ENCODE data around the gene ARPP21.

ARPP21 gene

GRCh38 chr3:35675621-35676020, 36.3 kb downstream of the ARPP21 start:
- no peak for DNase-seq (ENCODE audit: low read depth)

DNA sequence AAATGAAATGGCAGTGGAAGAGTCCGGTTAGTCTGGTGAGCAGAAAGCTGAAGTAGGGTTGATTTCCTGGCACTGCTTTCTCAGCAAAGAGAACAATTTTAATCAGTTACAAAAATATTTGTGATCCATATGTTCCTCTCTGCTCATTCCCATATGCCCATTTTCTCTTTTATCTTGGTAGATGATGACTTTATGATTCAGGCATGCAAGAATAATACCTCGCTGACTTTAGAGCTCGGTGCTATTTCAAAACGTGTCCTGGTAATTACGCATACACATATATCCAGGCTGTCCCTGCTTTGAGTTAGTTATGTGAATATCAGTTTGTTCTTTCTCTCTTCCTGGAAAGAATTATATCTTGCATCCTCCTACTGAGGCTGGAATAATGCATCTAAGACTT, 38.5 kb downstream of the ARPP21 start:
- peak; percentile 18 for DNase-seq (ENCODE audit: low read depth)

DNA sequence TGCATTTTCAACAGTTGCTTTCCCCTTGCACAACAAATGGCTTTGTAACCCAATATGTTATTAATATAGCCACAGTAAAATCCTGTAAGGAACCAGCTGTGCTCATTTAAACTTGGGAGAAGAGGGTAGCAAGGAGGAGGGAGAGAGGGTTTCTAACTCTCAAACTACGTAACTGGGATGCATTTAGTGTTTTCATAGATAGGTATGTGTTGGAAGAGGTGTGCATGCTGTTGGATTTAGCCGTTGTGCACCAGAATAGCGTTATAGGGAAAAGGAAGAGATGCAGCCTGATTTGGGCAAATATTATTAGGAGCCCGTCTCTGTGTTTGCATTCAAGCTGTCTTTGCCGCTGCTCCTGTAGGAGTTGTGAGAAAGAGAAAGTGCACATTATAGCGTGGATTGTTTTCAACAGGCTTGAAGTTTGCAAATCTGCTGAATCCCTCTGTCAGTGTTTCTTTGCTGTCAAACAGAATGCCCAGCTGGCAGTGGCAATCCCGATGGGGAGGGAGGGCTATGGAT, 39.4 kb downstream of the ARPP21 start:
- no peak for DNase-seq (ENCODE audit: low read depth)

DNA sequence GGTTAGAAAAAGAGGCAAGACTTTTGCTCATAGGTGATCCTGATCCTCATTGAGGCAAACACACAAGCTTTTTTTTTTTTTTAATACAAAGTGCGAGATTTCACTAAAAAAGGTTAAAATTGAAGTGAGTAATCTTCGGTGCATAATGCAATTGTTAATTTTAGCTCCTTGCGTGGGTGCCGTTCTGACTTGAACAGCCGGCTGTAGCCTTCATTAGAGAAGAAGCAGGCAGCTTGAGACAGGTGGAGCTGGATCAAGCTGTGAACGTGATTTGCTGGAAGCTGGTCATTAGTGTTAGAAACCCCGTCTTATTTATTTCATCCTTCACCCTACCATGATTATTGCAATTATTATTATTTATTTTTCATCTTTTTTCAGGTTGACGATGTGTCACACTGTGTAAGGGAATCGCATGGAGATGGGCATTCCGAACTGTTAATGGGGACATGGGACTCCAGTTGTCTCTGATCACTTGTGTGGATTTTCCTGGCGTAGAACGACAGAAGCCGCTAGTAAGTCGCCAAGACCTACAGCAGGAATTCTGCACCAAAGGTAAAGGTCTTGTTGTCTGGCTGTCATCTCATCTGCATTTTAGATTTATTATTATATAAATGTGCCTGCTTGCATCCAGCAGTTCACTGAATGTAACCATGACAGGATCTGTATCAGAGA, 40.2 kb downstream of the ARPP21 start:
- DNase-seq (ENCODE audit: low read depth): no peak

DNA sequence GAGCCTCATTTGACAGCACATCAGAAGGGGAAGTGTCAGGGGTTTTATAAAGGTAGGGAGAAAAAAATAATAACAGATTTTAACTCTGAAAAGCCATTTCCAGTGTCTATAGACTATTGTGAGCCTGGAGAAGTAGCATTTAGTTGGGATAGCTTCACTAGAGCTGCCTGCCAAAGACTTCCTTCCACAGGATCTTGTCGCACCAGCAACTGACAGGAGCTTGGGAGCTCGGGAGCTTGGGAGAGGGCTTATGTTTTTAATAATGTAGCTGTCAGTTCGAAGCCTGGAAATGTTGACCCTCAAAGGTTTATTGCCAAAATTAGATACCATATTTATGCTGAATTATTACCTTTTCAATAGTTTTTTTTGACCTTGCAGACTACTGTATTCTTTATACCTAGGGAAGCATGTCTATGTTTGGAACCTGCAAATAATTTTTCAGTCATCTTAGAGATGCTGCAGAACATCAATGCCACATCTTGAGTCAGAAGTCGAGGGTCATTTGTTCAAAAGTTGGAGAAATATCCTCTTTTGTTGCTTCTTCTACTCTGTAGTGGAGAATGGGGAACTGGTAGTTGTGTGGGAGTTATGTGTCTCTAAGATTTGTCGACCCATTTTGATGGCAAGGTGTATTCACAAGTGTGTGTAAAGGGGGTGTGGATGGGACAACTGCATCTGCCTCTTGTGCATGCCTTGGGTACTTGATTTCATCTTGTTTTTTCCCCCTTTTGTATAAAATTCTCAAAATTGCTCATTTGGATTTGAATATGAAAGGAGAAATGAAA, 41.7 kb downstream of the ARPP21 start:
- DNase-seq (ENCODE audit: low read depth): no peak

DNA sequence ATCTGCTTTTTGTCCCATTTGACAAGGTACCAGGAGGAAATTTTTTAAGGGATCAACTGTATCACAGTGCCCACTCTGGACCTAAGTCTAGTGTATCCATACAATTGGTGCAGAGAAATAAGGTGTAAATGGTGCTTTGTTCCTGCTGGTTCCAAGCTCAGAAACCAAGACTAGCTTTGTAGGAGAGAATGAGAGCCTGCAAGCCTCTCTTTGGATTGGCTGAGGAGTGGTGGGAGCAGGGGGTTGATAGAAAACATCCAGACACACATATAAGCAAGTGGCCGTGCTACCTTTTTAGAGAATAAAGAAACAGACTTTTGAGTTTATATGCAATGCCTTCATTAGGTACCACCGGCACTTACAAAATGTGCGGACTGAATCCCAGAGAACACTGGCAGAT, 45.8 kb downstream of the ARPP21 start:
- no peak for DNase-seq (ENCODE audit: low read depth)

DNA sequence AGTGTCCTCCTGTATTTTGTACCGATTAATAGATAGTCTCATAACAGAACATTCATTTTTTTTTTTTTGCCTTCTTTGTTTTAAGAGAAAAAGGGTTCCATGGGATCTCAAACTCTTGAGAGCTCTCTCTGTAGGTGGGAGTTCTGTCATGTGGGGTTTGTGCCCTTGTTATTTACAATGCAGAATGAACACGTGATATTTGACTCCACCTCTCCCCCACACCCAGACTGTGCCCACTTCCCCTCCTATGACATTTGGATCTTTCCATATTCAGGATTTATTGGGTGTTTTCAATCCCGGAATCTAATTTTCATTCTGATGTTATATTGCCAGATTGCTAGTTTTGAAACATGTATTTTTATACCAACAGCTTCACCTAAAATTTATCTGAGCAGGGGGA, 49.5 kb downstream of the ARPP21 start:
- no peak for DNase-seq (ENCODE audit: low read depth)

GRCh38 chr3:35690271-35690670, 50.9 kb downstream of the ARPP21 start:
- DNase-seq (ENCODE audit: low read depth): no peak

DNA sequence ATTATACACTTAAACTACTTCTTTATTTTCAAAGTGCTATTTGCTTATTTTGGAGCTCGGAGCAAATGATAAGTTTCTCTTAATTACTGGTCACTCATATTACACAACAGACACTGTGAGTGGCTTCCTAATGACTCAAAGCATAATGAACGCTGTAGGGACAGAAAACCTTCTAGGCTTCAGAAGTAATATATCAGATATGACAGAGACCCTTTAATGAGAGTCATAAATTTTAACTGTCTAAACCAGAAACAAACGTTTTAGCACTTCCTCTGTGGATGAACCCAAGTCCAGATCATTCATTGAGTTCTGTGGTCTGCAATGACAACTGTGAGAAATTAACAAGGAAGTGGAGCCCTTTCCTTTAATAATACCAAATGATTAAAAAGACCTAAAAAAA, 66.6 kb downstream of the ARPP21 start:
- no peak for DNase-seq (ENCODE audit: low read depth)

DNA sequence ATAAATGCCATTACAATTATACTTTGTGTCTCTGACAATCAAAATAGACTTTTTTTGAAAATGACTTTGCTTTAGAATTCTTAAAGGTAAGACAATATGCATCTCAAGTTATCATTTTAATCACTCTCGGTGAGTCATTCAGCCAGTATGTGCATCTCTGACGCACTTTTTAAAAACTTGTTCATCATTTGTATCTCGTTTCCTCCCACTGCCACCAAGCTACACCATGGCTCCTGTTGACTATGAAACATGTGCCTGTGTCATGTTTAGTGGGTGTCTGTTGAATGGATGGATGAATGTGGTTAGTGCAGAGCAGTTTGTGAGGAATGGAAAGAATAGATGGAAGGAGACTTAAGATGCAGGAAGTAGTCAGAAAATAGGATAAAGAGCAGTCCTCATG, 68.6 kb downstream of the ARPP21 start:
- no peak for DNase-seq (ENCODE audit: low read depth)

DNA sequence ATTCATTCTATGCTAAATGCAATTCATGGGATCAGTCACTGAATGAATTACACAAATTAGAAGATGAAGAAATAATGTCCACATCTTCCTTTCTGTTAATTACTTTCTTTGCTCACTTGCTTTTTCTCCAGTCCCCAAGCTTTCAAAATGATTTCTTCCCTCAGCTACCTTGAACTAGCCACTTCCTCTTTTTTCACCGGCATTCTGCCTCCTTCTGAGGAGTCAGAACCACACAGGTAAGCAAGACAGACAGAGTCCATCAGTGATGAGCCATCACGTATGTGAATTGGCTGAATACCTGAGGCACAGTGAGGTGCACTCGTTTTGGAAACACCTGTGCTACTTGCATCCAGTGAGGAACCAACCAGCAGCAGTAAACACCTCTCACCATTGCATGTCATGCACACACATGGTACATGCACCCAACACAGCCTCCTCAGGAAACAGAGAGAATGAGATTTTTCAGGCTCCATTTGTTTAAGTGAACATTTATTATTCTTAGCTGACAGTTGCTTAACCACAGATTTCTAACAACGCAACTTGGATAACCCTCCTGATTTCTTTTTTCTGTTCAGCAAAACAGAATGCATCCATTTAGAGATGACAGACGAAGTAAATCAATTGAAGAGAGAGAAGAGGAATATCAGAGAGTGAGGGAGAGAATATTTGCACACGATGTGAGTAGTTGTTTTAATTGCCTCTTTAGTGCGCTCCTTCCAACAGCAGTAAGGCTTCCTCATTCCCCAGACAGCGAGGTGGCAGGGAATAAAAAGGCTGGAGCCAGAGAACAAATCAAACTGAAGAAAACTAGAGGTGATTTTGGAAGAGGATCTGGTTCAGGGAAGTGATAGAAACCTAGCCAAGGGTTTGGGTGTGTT, 69.3 kb downstream of the ARPP21 start:
- no peak for DNase-seq (ENCODE audit: low read depth)

DNA sequence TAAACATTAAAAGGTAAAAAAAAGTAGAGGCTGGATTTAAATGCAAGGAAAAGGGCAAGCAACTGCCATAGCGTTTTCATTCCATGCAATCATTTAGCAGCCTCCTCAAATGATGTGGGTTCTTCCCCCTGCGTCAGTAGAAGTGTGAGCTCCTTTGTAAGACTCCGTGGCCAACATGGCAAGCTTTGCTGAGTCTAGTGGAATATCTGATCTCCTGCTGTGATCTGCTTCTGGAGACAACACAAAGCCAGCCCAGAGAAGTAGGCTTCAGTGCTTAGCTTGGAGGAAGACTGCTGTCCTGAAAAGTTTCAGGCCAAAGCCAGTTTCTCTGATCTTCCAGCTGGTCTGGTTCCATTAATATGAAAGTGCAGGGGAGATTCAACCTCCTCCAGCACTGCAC, 70.4 kb downstream of the ARPP21 start:
- no peak for DNase-seq (ENCODE audit: low read depth)

GRCh38 chr3:35710554-35710953, 71.2 kb downstream of the ARPP21 start:
- no peak for DNase-seq (ENCODE audit: low read depth)

GRCh38 chr3:35718921-35719320, 79.6 kb downstream of the ARPP21 start:
- DNase-seq (ENCODE audit: low read depth): no peak

DNA sequence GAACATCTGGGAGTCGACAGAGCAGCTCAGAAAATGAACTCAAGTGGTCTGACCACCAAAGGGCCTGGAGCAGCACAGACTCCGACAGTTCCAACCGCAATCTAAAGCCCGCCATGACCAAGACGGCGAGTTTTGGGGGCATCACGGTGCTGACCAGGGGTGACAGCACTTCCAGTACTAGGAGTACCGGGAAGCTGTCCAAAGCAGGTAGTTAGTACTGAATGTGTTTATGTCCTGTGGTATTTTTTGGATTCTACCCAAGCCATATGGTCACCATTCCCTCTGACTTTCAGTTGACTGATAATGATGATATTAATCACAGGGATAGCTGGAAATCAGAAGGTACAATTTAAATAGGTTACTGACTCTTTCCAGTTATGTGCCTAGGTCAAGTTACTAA, 82.3 kb downstream of the ARPP21 start:
- DNase-seq (ENCODE audit: low read depth): no peak

DNA sequence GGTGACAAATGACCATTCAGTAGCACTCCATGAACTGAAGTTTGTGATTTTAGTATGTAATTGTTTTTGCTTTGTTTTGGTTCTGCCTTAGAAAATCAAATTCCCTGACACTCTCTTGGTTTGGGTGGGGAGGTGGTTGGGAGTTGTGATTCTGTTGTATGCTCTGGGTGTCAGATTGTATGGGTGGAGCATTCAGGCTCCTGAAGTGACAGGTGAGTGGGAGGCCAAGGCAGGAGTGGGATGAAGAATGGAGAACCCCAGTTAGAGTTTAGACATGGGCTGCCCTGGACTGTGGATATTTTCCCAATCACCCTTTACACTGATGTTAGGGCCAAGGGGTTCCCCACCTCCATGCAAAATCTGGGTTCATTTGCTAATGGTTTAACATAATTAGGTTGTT, 83.6 kb downstream of the ARPP21 start:
- no peak for DNase-seq (ENCODE audit: low read depth)

DNA sequence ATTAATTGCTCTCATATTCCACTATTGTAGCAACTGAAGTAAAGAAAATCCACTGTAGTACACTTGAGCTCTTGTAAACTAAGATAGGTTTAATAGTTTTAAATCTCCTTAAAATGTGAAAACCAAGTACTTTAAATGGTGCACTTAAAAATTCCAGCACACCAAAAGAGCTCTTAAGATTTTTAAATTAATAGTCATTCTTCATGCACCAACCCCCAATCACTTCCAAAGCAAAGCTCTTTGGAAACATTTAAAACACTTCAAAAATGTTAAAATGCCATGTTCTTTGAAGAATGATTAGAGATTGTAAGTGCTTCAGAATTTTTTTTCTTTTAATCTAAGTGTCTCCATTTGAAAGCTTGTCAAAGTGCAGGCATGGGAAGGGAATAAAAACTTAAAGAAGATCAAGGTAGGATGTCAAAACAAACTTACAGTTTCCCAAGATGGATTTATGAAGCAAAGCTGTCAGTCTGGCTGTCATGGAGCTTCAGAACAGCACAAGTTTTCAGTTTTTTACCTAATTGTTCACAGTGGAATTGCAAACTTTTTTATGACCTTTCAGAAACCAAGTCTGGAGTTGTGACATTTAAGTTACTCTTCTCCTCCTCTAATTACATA, 84.3 kb downstream of the ARPP21 start:
- no peak for DNase-seq (ENCODE audit: low read depth)

DNA sequence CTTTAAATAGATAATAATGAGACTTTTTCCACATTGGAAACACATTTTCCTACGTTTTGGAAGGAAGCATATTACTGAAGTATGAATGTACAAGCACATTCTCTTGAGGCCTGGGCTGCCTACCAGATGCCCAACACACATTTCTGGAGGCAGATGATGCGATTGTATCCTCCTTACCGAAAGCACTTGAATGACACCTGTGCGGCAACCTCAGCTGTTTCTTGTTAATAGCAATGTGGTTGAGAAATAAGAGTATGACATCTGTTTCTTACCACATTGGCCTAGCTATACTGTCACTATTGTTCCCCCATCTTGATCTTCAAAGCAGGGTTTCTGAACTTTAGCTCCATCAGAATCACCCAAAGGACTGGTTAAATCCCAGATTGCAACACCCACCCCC, 84.8 kb downstream of the ARPP21 start:
- no peak for DNase-seq (ENCODE audit: low read depth)

- no peak for DNase-seq (ENCODE audit: low read depth)
Measured at GRCh38 chr3:35727179-35727578, 87.9 kb downstream of the ARPP21 start.

DNA sequence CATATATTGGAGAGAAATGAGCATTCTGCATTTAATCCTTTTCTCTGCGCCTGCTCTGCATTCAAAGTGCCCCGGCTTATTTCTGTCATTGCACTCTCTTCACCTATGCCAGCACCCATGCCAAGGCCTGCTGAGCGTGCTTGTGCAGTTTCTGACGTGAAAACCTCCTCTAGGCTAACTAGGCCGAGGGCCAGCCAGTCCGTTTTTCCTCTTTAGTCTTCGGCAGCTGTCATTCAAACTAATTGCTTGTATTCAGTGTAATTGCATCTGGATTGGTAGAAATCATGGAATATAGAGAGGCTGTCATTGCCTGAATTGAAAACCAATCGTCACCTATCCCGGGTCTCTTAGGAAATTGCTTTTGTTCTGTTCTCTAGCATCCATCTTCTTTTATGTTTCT, 94.0 kb downstream of the ARPP21 start:
- no peak for DNase-seq (ENCODE audit: low read depth)

GRCh38 chr3:35733864-35734263, 94.5 kb downstream of the ARPP21 start:
- DNase-seq (ENCODE audit: low read depth): no peak

DNA sequence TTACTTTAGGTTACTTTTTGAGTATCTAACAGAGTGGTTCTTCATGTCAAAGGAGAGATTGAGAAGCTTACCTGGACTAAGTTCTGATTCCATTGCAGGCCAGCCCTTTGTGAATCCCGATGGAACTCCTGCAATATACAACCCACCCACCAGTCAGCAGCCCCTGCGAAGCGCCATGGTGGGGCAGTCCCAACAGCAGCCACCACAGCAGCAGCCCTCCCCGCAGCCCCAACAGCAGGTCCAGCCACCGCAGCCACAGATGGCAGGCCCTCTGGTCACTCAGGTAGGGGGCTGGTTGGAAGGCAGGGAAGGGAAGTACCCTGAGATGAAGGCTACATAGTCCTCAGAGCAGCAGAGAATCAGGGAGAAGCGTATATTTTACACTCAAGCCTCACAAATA, 97.8 kb downstream of the ARPP21 start:
- DNase-seq (ENCODE audit: low read depth): no peak

Data from HS-5 (cell line).